K562 (cell line): ENCODE measurements around the gene MRPS18B. TPM values are rescaled to one million over a fixed set of nuclear protein-coding genes. Genes with fewer than 3 reads are reported as not detected.

Source experiments
- ADNP ChIP-seq: fragments of 200-800 bp; sonication (Bioruptor generic); IDR thresholded peaks from 2 replicates; pipeline ENCODE4 v1.6.1; 2016; ENCODE audit warnings: missing genetic modification characterization, missing compliant biosample characterization
- CHD1 ChIP-seq: fragments of 200-600 bp; sonication (generic); IDR thresholded peaks from one replicate; pipeline ENCODE4 v1.6.1; 2012; ENCODE audit warnings: mild to moderate bottlenecking, moderate library complexity, low read length, inconsistent platforms
- EP400 ChIP-seq: fragments of 450-650 bp; IDR thresholded peaks from 2 replicates; pipeline ENCODE4 v1.6.1; 2017; ENCODE audit warnings: antibody characterized with exemption, mild to moderate bottlenecking, moderate library complexity
- HBP1 ChIP-seq: fragments of 450-650 bp; formaldehyde crosslinking; IDR thresholded peaks from 2 replicates; pipeline ENCODE4 v1.4.0; 2022; ENCODE audit warnings: missing genetic modification characterization
- HNRNPH1 ChIP-seq: fragments of 200-400 bp; formaldehyde crosslinking; optimal IDR thresholded peaks from 2 replicates; pipeline ENCODE3; 2017; ENCODE audit warnings: low read depth, mild to moderate bottlenecking, low read length, moderate library complexity
- MAFF ChIP-seq: IDR thresholded peaks from 2 replicates; pipeline ENCODE4 v1.6.1; 2012; ENCODE audit warnings: low read length, improper control_type of control experiment
- PBX2 ChIP-seq, 2 experiments: IDR thresholded peaks in 1 of 2; conservative IDR thresholded peaks in 1 of 2; 2 replicates each; pipeline ENCODE4 v1.6.1; 2016; ENCODE audit warnings: low read depth in 2 of 2, mild to moderate bottlenecking in 1 of 2, missing compliant biosample characterization in 1 of 2, missing genetic modification characterization in 1 of 2, moderate library complexity in 1 of 2
- POLR2B ChIP-seq: fragments of 450-650 bp; IDR thresholded peaks from 2 replicates; pipeline ENCODE4 v1.6.1; 2018; ENCODE audit warnings: low read depth; ENCODE audit not compliant: partially characterized antibody
- PPARD ChIP-seq: fragments of 250-450 bp; sonication (Bioruptor Pico); IDR thresholded peaks from 2 replicates; pipeline ENCODE4 v1.8.0; 2022; ENCODE audit warnings: inconsistent platforms, mild to moderate bottlenecking, moderate library complexity
- RAD51 ChIP-seq: fragments of 450-650 bp; IDR thresholded peaks from 2 replicates; pipeline ENCODE4 v1.7.1; 2016; ENCODE audit warnings: low read depth, mild to moderate bottlenecking, borderline replicate concordance
- RBFOX2 ChIP-seq: fragments of 200-400 bp; formaldehyde crosslinking; IDR thresholded peaks from 2 replicates; pipeline ENCODE4 v1.6.1; 2017; ENCODE audit warnings: low read depth, mild to moderate bottlenecking, low read length, moderate library complexity
- RNF219 ChIP-seq: fragments of 250-450 bp; sonication (Bioruptor Pico); IDR thresholded peaks from 2 replicates; pipeline ENCODE4 v1.5.0; 2022; ENCODE audit warnings: mild to moderate bottlenecking
- SRSF9 ChIP-seq: fragments of 200-400 bp; formaldehyde crosslinking; IDR thresholded peaks from 2 replicates; pipeline ENCODE4 v1.6.1; 2017; ENCODE audit warnings: low read depth, low read length, borderline replicate concordance
- ZKSCAN3 ChIP-seq: fragments of 250-450 bp; sonication (Bioruptor Pico); IDR thresholded peaks from 2 replicates; pipeline ENCODE4 v1.4.0; 2020
- ZNF175 ChIP-seq: fragments of 200-800 bp; sonication (Bioruptor generic); IDR thresholded peaks from 2 replicates; pipeline ENCODE4 v1.6.1; 2016; ENCODE audit warnings: low read depth, mild to moderate bottlenecking, missing genetic modification characterization, missing compliant biosample characterization
- ZNF274 ChIP-seq: IDR thresholded peaks from 2 replicates; pipeline ENCODE4 v1.6.1; 2011; ENCODE audit warnings: low read depth, mild to moderate bottlenecking, low read length, moderate library complexity, borderline replicate concordance
- ZNF445 ChIP-seq: fragments of 250-450 bp; sonication (Bioruptor Pico); IDR thresholded peaks from 2 replicates; pipeline ENCODE4 v1.4.0; 2020; ENCODE audit warnings: low read depth, mild to moderate bottlenecking, moderate library complexity
- ZNF778 ChIP-seq: fragments of 450-650 bp; formaldehyde crosslinking; IDR thresholded peaks from 2 replicates; pipeline ENCODE4 v1.4.0; 2020; ENCODE audit warnings: mild to moderate bottlenecking, moderate library complexity
- polyA plus RNA-seq, 8 experiments: library from polyadenylated mRNA; depleted of rRNA in 4 of 8; stranded (reverse) in 5 of 8; unstranded in 3 of 8; fragments of >200 nt; fragmentation: Nextera tagmentation in 2 of 8; fragmentation: Illumina TruSeq in 1 of 8; extraction: Ambion mirVana in 2 of 8; extraction: Trizol in 1 of 8; gene quantifications; 2 replicates each; pipeline versions ENCODE4 v1.2.1 to v1.2.3, GENCODE V29; 2011 to 2014; ENCODE audit warnings: inconsistent platforms in 1 of 8, missing spikeins in 1 of 8
- total RNA-seq, 7 experiments: library from RNA; depleted of rRNA in 6 of 7; stranded (reverse); fragments of >200 nt in 6 of 7; fragmentation: Illumina TruSeq in 2 of 7; extraction: Trizol in 2 of 7; gene quantifications; 2 replicates each; pipeline versions ENCODE4 v1.2.1 to v1.2.3, GENCODE V29; 2011 to 2021; ENCODE audit warnings: low replicate concordance in 1 of 7

MRPS18B gene
- total and polyA plus RNA-seq, 9 of the 15 experiments (the other 6 are each of a cell fraction or from before 2014, with no cell fraction given): 132 to 383 (median 178) TPM

GRCh38 chr6:30616811-30617564 lies 652 bp upstream of the MRPS18B start, which contains the start of gene PPP1R10 (continued):
- TF ChIP-seq ZNF445 (CRISPR knock-in tag) (peak; percentile 83), POLR2B (peak; percentile 100), CHD1 (peak; percentile 100), ZNF778 (CRISPR knock-in tag) (no peak), PBX2 (CRISPR knock-in tag; IDR thresholded peaks at IDR 0.05; ENCODE audit: low read depth) (no peak), PBX2 (tag; conservative IDR thresholded peaks at IDR 0.05; ENCODE audit: low read depth) (no peak), PPARD (CRISPR knock-in tag) (no peak), MAFF (no peak; the same call in 1 of the 2 replicates), ZKSCAN3 (CRISPR knock-in tag) (no peak), ZNF274 (no peak; the same call in 1 of the 2 replicates), SRSF9 (no peak), HBP1 (CRISPR knock-in tag) (peak; percentile 99), RNF219 (CRISPR knock-in tag) (peak; percentile 92), ADNP (tag) (no peak), HNRNPH1 (no peak), RAD51 (peak; percentile 76; the same call in 1 of the 2 replicates), ZNF175 (CRISPR knock-in tag) (no peak; the same call in 1 of the 2 replicates), EP400 (no peak), RBFOX2 (peak; percentile 99)
